Measurements from ENCODE around the gene ZNF491. TPM values are rescaled to one million over a fixed set of nuclear protein-coding genes. Genes with fewer than 3 reads are reported as not detected.

Gene ZNF491
- total RNA-seq = 0.72 and 0.85 TPM in 2 replicates

GRCh38 chr19:11798391-11799330, at the start of gene ZNF491:
Gene ZNF491, plus strand, starts transcription at chr19:11798523. Its CDS starts 7,431 bp downstream, at chr19:11805954.

GRCh38 chr19:11766597-11767591, 31.4 kb upstream of the ZNF491 start, which contains the start of gene ZNF441:
Gene ZNF441, plus strand, starts transcription at chr19:11767000. Its CDS starts 194 bp downstream, at chr19:11767194.

GRCh38 chr19:11814029-11814699, 15.8 kb downstream of the ZNF491 start, which contains the start of gene ZNF440:
Gene ZNF440, plus strand, starts transcription at chr19:11814273. Its CDS starts 175 bp downstream, at chr19:11814448.

GRCh38 chr19:11848594-11849469, 50.5 kb downstream of the ZNF491 start, which contains the start of gene ZNF439:
Gene ZNF439, plus strand, starts transcription at chr19:11848726. Its CDS starts 142 bp downstream, at chr19:11848868.

Other genes starting within 250 kb of the ZNF491 start
- 27.1 and 28.9 TPM in 2 replicates for gene ELOF1, start 239.3 kb upstream of the ZNF491 start, total RNA-seq
- 46.7 and 66.5 TPM in 2 replicates for gene ACP5, start 220.9 kb upstream of the ZNF491 start, total RNA-seq
- 22.6 and 24.6 TPM in 2 replicates for gene ZNF627, start 201.0 kb upstream of the ZNF491 start, total RNA-seq
- 6.4 and 8.7 TPM in 2 replicates for gene ZNF823, start 59.6 kb upstream of the ZNF491 start, total RNA-seq
- 4.6 and 6.4 TPM in 2 replicates for gene ZNF441, start 31.5 kb upstream of the ZNF491 start, total RNA-seq
- 8.4 and 9.6 TPM in 2 replicates for gene ZNF440, start 15.8 kb downstream of the ZNF491 start, total RNA-seq
- 1.3 and 2.4 TPM in 2 replicates for gene ZNF439, start 50.2 kb downstream of the ZNF491 start, total RNA-seq
- gene ZNF69, start 89.3 kb downstream of the ZNF491 start, total RNA-seq = 0.21 and 7.2 TPM in 2 replicates
- gene ZNF700, start 126.6 kb downstream of the ZNF491 start, total RNA-seq = 8.2 and 8.5 TPM in 2 replicates
- 0.43 and 1.2 TPM in 2 replicates for gene ZNF763, start 166.5 kb downstream of the ZNF491 start, total RNA-seq
- 1.2 and 4.3 TPM in 2 replicates for gene ZNF433, start 237.2 kb downstream of the ZNF491 start, total RNA-seq